Astrocyte of the cerebellum (primary cell): ENCODE measurements around the gene LMBRD2.
"Not testable (repeated sequence)": the region's sequence is repeated elsewhere in the genome, so short reads cannot be mapped to it uniquely, and the experiment has no call there.

ENCODE experiments used
- DNase-seq: peaks from one replicate; pipeline ENCODE4 v3.0.0-alpha.2; 2011; ENCODE audit warnings: low read depth
- H3K4me3 ChIP-seq: 2 replicates; pipeline ENCODE4 v1.5.1; 2011; ENCODE audit warnings: mild to moderate bottlenecking, low read depth, low read length, moderate library complexity
- in situ Hi-C: cut with HindIII; loops from 2 replicates; pipeline ENCODE4 v1.10.0; 2017; ENCODE audit warnings: low sequenced_read_pairs
- TF ChIP-seq, protein P1 (sequence below): IDR thresholded peaks from 2 replicates; pipeline ENCODE4 v1.5.1; 2012; ENCODE audit warnings: low read length, low read depth, moderate library complexity, mild to moderate bottlenecking; ENCODE audit errors: missing control alignments

The LMBRD2 gene

DNA sequence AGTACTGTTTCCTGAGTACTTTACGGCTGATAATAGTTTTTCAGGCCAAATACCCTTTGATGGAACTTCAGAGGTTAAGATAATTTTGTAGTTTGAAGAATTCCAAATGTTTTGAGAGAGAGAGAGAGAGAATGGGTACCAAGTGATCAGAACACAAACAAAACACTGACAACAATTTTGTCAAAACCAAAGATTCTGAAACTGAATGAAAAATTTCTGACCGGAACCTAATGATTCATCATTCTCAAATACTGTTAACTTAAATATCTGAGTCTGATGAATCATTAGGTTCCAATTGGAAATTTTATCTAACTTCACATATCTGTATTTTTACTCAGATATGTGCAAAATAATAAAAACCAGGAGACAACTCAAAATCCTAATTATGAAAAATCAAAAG lies 4.0 kb downstream of the LMBRD2 start:
- no peak overlapping the region for H3K4me3 ChIP-seq
- TF ChIP-seq, protein P1, sequence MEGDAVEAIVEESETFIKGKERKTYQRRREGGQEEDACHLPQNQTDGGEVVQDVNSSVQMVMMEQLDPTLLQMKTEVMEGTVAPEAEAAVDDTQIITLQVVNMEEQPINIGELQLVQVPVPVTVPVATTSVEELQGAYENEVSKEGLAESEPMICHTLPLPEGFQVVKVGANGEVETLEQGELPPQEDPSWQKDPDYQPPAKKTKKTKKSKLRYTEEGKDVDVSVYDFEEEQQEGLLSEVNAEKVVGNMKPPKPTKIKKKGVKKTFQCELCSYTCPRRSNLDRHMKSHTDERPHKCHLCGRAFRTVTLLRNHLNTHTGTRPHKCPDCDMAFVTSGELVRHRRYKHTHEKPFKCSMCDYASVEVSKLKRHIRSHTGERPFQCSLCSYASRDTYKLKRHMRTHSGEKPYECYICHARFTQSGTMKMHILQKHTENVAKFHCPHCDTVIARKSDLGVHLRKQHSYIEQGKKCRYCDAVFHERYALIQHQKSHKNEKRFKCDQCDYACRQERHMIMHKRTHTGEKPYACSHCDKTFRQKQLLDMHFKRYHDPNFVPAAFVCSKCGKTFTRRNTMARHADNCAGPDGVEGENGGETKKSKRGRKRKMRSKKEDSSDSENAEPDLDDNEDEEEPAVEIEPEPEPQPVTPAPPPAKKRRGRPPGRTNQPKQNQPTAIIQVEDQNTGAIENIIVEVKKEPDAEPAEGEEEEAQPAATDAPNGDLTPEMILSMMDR, result no peak
- no peak for DNase-seq
- in situ Hi-C loops, result no loop called here

DNA sequence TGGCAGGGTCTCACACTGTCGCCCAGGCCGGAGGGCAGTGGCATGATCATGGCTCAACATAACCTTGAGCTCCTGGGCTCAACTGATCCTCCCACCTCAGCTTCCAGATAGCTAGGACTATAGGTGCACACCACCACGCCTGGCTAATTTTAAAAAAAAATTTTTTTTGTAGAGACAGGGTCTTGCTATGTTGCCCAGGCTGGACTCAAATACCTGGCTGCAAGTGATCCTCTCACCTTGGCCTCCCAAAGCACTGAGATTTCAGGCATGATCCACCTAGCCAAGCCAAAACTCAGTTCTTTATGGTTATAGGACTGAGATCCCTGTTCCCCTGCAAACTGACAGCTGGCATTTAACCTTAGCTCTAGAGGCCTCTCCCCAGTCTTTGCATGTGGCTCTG lies 5.3 kb downstream of the LMBRD2 start:
- TF ChIP-seq, protein P1, result no peak
- in situ Hi-C loops, result no loop called here
- no peak overlapping the region for H3K4me3 ChIP-seq
- no peak for DNase-seq

DNA sequence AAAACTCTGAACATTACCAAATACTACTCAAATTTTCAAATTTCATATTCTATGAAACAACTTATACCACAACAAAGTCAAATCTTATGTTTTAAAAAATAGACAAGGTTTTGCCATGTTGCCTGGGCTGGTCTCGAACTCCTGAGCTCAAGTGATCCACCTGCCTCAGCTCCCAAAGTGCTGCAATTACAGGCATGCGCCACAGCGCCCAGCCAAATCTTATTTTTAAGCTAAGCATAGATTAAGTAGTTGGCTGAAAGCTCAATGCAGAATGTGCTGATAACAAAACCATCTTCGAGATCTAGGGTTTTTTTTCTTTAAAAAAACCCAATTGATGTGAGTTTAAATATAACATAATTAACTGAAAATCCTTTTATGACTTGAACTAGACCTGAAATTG lies 6.4 kb downstream of the LMBRD2 start:
- in situ Hi-C loops, result no loop called here
- TF ChIP-seq, protein P1, result no peak
- H3K4me3 ChIP-seq, result no peak overlapping the region
- DNase-seq, result no peak

DNA sequence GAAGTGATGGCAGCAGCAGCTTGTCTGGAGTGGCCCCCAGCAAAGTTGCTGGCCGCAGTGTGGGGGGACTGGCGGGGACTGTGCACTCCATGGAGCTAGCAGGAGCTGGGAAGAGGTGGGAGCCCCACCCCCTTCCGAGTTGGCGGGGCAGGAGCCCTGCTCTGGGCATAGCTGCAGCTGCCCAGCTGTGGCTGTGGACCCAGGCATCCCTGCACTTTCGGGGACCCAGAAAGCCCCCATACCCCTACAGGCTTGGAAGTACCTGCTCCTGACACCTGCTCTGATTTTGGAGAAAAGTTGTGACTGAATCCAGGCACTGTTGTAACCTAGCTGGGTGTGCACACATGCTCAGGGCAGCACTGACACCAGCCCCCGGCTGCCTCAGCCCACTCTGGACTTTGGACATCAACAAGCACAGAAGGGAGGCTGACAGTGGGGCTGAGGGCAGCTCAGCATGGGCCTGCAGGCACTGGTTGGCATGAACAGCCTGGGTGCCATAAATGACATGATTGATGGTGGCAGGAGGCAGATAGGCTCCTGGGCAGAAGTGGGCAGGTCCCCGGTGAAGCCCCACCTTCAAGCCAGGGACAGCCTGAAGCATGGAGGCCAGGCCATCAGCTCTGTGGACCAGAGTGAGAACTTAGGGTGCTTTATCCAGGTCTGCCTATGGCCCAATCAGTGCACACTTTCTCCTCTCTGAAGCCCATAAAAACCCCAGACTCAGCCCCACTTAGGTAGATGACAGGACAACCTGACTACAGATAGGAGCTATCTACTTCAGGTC lies 12.6 kb downstream of the LMBRD2 start:
- no peak overlapping the region for H3K4me3 ChIP-seq
- in situ Hi-C loops, result no loop called here
- no peak for DNase-seq
- TF ChIP-seq, protein P1, result no peak

DNA sequence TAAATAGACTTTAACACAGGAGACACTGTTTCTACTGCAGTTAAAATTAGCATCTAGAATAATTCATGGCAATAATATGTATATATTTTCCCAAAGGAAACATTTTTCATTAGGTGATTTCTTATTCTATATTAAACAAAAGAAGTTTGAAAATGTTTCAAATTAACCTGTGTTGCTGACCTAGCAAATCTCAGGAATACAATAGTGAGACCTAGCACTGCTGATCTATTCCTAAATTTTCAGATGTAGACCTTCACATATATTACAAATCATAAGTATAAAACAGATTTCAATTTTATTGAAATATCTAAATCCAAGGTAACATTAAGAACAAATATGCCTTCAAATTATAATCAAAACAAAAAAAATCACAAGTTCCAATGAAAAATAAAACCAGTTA lies 15.1 kb downstream of the LMBRD2 start:
- DNase-seq, result no peak
- H3K4me3 ChIP-seq, result no peak overlapping the region
- in situ Hi-C loops, result no loop called here
- TF ChIP-seq, protein P1, result no peak

DNA sequence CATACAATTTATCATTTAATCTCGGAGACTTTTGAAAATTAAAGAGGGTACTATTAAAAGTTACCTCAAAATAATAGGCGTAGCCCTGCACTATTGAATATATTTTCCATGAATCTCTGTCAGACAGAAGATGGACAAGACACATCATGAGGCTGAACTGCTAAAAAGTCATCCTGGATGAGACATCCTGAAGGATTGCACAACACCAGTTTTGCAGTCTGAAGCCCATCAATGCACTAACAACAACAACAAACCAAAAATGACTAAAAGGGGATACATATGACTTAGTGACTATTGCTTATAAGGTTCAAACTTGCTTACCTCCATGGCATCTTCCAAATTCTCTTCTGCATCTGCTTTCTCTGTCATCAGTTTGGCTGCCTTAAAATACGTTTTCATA lies 15.7 kb downstream of the LMBRD2 start:
- TF ChIP-seq, protein P1, result no peak
- no peak for DNase-seq
- no peak overlapping the region for H3K4me3 ChIP-seq
- in situ Hi-C loops, result no loop called here

DNA sequence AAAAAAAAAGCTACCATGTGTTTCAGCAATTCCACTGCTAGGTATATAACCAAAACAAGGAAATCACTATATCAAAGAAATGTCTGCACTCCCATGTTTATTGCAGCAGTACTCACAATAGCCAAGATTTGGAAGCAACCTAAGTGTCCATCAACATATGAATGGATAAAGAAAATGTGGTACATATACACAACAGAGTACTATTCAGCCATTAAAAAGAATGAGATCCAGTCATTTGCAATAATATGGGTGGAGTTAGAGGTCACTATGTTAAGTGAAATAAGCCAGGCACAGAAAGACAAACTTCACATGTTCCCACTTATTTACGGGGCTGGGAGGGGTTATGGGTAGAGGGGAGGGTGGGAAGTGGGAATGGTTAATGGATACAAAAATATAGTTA lies 18.7 kb downstream of the LMBRD2 start:
- in situ Hi-C loops, H3K4me3 ChIP-seq, DNase-seq: not testable (repeated sequence)

DNA sequence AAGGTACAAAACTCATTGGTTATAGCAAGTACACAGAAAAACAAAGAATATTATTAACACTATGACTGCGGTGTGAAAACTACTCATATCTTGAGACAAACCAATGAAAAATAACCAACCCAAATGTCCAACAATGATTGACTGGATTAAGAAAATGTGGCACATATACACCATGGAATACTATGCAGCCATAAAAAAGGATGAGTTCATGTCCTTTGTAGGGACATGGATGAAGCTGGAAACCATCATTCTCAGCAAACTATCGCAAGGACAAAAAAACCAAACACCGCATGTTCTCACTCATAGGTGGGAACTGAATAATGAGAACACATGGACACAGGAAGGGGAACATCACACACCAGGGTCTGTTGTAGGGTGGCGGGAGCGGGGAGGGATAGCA lies 22.0 kb downstream of the LMBRD2 start:
- DNase-seq, H3K4me3 ChIP-seq, in situ Hi-C loops: not testable (repeated sequence)
